HG03108 (cell line): ENCODE results near the gene TBX10.

Experiments used
- ATAC-seq: cut with Tn5 transposase; IDR thresholded peaks from one replicate; pipeline ENCODE4 v1.9.1; 2021; ENCODE audit warnings: moderate library complexity; ENCODE audit not compliant: unreplicated experiment

TBX10 gene

DNA sequence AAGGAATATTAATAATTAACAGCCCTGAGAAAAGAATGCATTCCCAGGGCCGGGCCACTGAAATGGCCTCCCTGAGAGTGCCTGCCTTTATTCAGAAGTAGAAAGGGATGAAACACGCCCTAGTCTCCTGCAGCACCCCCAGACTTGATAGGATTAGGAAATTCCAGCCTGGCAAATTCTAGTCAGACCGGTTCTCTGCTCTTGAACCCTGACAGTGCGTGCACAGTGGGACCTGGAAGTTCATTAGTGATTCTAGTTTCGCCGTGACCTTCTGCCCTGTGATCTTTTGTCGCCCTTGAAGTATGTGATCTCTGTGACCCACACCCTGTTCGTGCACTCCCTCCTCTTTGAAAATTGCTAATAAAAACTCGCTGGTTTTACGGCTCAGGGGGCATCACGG lies 58.1 kb downstream of the TBX10 start:
- ATAC-seq, result no peak
